GM19372 (cell line): ENCODE results near the gene UPF1.
"Not testable (repeated sequence)": the region's sequence is repeated elsewhere in the genome, so short reads cannot be mapped to it uniquely, and the experiment has no call there.

Experiments
- ATAC-seq: cut with Tn5 transposase; IDR thresholded peaks from one replicate; pipeline ENCODE4 v1.9.1; 2021; ENCODE audit warnings: mild to moderate bottlenecking, low read depth, moderate library complexity; ENCODE audit not compliant: unreplicated experiment

Gene UPF1

GRCh38 chr19:18908917-18909619 lies 77.3 kb downstream of the UPF1 start:
- ATAC-seq = no peak

GRCh38 chr19:18910010-18910409 lies 78.3 kb downstream of the UPF1 start:
- ATAC-seq = no peak

- no peak for ATAC-seq
These were observed 79.2 kb downstream of the UPF1 start for GRCh38 chr19:18910801-18911436.

GRCh38 chr19:18912933-18913332 lies 81.2 kb downstream of the UPF1 start:
- ATAC-seq = no peak

GRCh38 chr19:18913466-18913865 lies 81.7 kb downstream of the UPF1 start:
- ATAC-seq = no peak

- no peak for ATAC-seq
These were observed 83.9 kb downstream of the UPF1 start for GRCh38 chr19:18915639-18916038.

- not testable (repeated sequence) for ATAC-seq
These were observed 85.8 kb downstream of the UPF1 start for GRCh38 chr19:18917593-18917992.
